ENCODE measurements around the gene GSE1. TPM values are rescaled to one million over a fixed set of nuclear protein-coding genes. Genes with fewer than 3 reads are reported as not detected.

GSE1 gene
- total and polyA plus RNA-seq, 9 of the 15 experiments (the other 6 are each of a cell fraction or from before 2014, with no cell fraction given): 12.2 to 244 (median 57.9) TPM

DNA sequence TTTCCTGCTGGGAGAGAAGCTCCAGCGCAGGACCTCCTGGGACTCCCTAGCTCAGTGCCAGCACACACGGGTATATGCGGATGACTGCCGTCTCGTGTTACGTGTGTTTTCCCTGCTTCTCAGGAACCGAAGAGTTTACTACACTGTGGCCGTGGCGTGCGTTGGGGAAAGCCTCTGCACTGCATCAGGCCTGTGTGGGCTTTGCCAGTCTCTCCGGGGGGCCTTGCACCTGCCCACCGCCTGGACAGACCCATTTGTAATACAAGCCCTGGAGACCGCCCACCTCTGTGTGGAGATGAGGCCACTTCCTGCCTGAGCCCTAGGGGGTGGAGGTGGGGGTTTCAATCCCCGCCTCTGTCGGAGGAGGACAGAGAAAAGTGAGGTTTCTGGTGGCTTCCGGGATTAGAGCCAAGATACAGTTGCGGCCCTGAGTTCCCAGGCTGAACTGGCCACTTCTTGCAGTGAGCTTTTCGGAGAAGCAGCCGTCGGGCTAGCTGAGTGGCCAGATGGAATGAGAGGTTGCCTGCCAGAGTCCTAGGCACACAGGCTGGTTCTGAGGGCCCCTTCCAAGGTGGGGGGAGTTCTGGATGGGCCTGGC, 43.4 kb upstream of the GSE1 start:
- Histone ChIP-seq H3K27me3 (ENCODE audit: control insufficient read depth in 2 of 2, insufficient read depth in 2 of 2, low read length in 2 of 2) (no peaks in the 10 kb centered on the region; a peak in 1 of 5 replicates), H3K4me1 (replicated peaks in 1 of 2; ENCODE audit: control insufficient read depth in 2 of 2, insufficient read depth in 2 of 2, low read length in 2 of 2) (peaks cover 90 to 98% of the 10 kb centered on the region in 2 experiments), H3K9ac (ENCODE audit: insufficient read depth in 1 of 2, low read depth in 2 of 2, low read length in 2 of 2) (peak overlapping the region; percentile 76 to 90), H3K4me3 (peak overlapping the region; percentile 40), H4K20me1 (replicated peaks; ENCODE audit: control insufficient read depth, insufficient read depth, low read length) (peaks cover 69% of the 10 kb centered on the region), H2AFZ (ENCODE audit: low read depth, low read length) (no peak overlapping the region), H3K27ac (ENCODE audit: extremely low read depth, low read depth, low read length) (peak overlapping the region; percentile 97), H3K9me1 (ENCODE audit: control insufficient read depth, insufficient read depth, low read length) (peaks cover 14% of the 10 kb centered on the region), H3K36me3 (ENCODE audit: control insufficient read depth, insufficient read depth, low read length) (peaks cover 63% of the 10 kb centered on the region), H3K9me3 (replicated peaks; ENCODE audit: control insufficient read depth, insufficient read depth, low read depth, low read length) (no peaks in the 10 kb centered on the region), H3K79me2 (ENCODE audit: control insufficient read depth, insufficient read depth, low read length) (peaks cover 100% of the 10 kb centered on the region), H3K4me2 (ENCODE audit: insufficient read depth, low read length) (peak overlapping the region; percentile 89)
- ATAC-seq: peak; percentile 60
- in situ Hi-C loops (cut with MboI) (no loop called here), intact Hi-C loops (cut with micrococcal nuclease) (loop anchor here (2.0 to 10.0 kb wide), 3 partner anchors 15 to 235 kb away; no protein-coding TSS in a partner anchor)
- DNase-seq (ENCODE audit: extremely low read depth in 1 of 4, low spot score in 3 of 4): peak; percentile 62 to 96 (median 79)
- CTCF ChIA-PET (ENCODE audit: low intra/inter-chr PET ratio): no interaction called here
- BruUV-seq (replicated peaks): no TSS peak
- WGBS (ENCODE audit: insufficient coverage, low coverage, missing lambda C conversion rate): 2% methylated on average over 20 of the region's 20 CpGs
- FAIRE-seq: peak; percentile 90
- POLR2A ChIA-PET: interaction anchor here (0.5 to 6.1 kb wide), 16 partner anchors 9 to 231 kb away, joined by 3 to 57 read pairs (median 4); partner anchors contain the start of gene GSE1
- TF ChIP-seq FIP1L1 (IDR thresholded peaks at IDR 0.05; ENCODE audit: low read depth, low read length, poor library complexity, severe bottlenecking) (no peak), CEBPG (CRISPR knock-in tag; IDR thresholded peaks at IDR 0.05) (0 out of 2 replicates have a peak, but pooled peaks have one; percentile 29), CEBPG (tag; conservative IDR thresholded peaks at IDR 0.05 in 1 of 2, IDR thresholded peaks at IDR 0.05 in 1 of 2) (no peak), ZNF583 (CRISPR knock-in tag; IDR thresholded peaks at IDR 0.05) (no peak), NFIC (IDR thresholded peaks at IDR 0.05) (no peak), ZNF431 (CRISPR knock-in tag; IDR thresholded peaks at IDR 0.05) (no peak), COPS2 (conservative IDR thresholded peaks at IDR 0.05) (no peak), ZNF766 (CRISPR knock-in tag; conservative IDR thresholded peaks at IDR 0.05) (peak; percentile 100), SIN3A (IDR thresholded peaks at IDR 0.05; ENCODE audit: borderline replicate concordance in 2 of 2, control insufficient read depth in 1 of 2, low read depth in 2 of 2, low read length in 2 of 2) (no peak), ZNF584 (CRISPR knock-in tag; IDR thresholded peaks at IDR 0.05; ENCODE audit: low read depth) (no peak), POLR3A (IDR thresholded peaks at IDR 0.05; ENCODE audit: borderline replicate concordance, extremely low read depth, insufficient read depth, insufficient read length) (no peak), OTX1 (CRISPR knock-in tag; IDR thresholded peaks at IDR 0.05) (no peak), HCFC1 (IDR thresholded peaks at IDR 0.05; ENCODE audit: low read depth, low read length) (no peak), PHF8 (IDR thresholded peaks at IDR 0.05; ENCODE audit: borderline replicate concordance, low read length) (peak; percentile 23; the same call in 1 of the 2 replicates), FOXA1 (IDR thresholded peaks at IDR 0.05; ENCODE audit: borderline replicate concordance) (no peak), POLR3G (IDR thresholded peaks at IDR 0.05; ENCODE audit: extremely low read depth, insufficient read length, insufficient replicate concordance) (no peak), MCM2 (IDR thresholded peaks at IDR 0.05; ENCODE audit: low read depth) (no peak), NBN (IDR thresholded peaks at IDR 0.05; ENCODE audit: low read depth) (peak; percentile 55), ZSCAN29 (IDR thresholded peaks at IDR 0.05) (peak; percentile 67; the same call in 1 of the 2 replicates), ZNF354B (CRISPR knock-in tag; IDR thresholded peaks at IDR 0.05) (no peak), ZNF780A (CRISPR knock-in tag; IDR thresholded peaks at IDR 0.05) (no peak), NCOR1 (IDR thresholded peaks at IDR 0.05) (no peak), HNRNPL (IDR thresholded peaks at IDR 0.05; ENCODE audit: low read depth, low read length) (no peak), TAF7 (tag; IDR thresholded peaks at IDR 0.05) (no peak)
- TF ChIP-seq, protein P1, sequence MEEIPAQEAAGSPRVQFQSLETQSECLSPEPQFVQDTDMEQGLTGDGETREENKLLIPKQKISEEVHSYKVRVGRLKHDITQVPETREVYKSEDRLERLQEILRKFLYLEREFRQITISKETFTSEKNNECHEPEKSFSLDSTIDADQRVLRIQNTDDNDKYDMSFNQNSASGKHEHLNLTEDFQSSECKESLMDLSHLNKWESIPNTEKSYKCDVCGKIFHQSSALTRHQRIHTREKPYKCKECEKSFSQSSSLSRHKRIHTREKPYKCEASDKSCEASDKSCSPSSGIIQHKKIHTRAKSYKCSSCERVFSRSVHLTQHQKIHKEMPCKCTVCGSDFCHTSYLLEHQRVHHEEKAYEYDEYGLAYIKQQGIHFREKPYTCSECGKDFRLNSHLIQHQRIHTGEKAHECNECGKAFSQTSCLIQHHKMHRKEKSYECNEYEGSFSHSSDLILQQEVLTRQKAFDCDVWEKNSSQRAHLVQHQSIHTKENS (CRISPR knock-in tag; IDR thresholded peaks at IDR 0.05): no peak
